Natural killer cell treated with Interleukin-12 subunit alpha and Interleukin-12 subunit beta and Interleukin-15 and Interleukin-18, amount 100 ng/mL, for 72 hours (primary cell): Measurements from ENCODE around the gene PHF13. TPM values are rescaled to one million over a fixed set of nuclear protein-coding genes. Genes with fewer than 3 reads are reported as not detected.

Experiments
- ATAC-seq, 2 donors: fragments of 150-1000 bp; cut with Tn5 transposase in 1 of 2; sonication (Bioruptor Pico), chemical (Tn5 transposase) in 1 of 2; 2 replicates each; pipeline ENCODE4 v1.10.0; 2021
- DNase-seq: peaks from one replicate; pipeline ENCODE4 v3.0.0; 2022; ENCODE audit warnings: low spot score
- H3K27ac Mint-ChIP-seq, 2 donors: 1 replicate in 1 of 2; 2 replicates in 1 of 2; pipeline ENCODE4 v1.8.0; 2022; ENCODE audit warnings: mixed read lengths in 2 of 2, mild to moderate bottlenecking in 1 of 2, moderate library complexity in 1 of 2
- H3K27me3 Mint-ChIP-seq, 2 donors: 1 replicate in 1 of 2; 2 replicates in 1 of 2; pipeline ENCODE4 v1.8.0; 2022; ENCODE audit warnings: mixed read lengths in 2 of 2
- H3K36me3 Mint-ChIP-seq: one replicate; pipeline ENCODE4 v1.8.0; 2022; ENCODE audit warnings: mixed read lengths
- H3K4me1 Mint-ChIP-seq, 2 donors: 1 replicate in 1 of 2; 2 replicates in 1 of 2; pipeline ENCODE4 v1.8.0; 2022; ENCODE audit warnings: low read depth in 2 of 2, mixed read lengths in 2 of 2, mild to moderate bottlenecking in 1 of 2
- H3K4me3 Mint-ChIP-seq: one replicate; pipeline ENCODE4 v1.8.0; 2022; ENCODE audit warnings: mixed read lengths
- H3K9me3 Mint-ChIP-seq: 2 replicates; pipeline ENCODE4 v1.8.0; 2022; ENCODE audit warnings: mixed read lengths
- total RNA-seq, 2 donors: library from RNA; stranded (reverse); gene quantifications; one replicate each; pipeline ENCODE4 v1.2.3, GENCODE V29; 2022

Gene PHF13
- total RNA-seq, 2 donors from 2014 or later = 10.8 to 14.7 TPM

- H3K9me3 Mint-ChIP-seq = no peaks in the 10 kb centered on the region
- peak; percentile 66 to 72 for ATAC-seq
- peak overlapping the region; percentile 94 for H3K4me3 Mint-ChIP-seq
- H3K36me3 Mint-ChIP-seq = no peaks in the 10 kb centered on the region
- H3K27ac Mint-ChIP-seq = peak overlapping the region; percentile 83 to 95
- H3K4me1 Mint-ChIP-seq = peaks cover 21 to 38% of the 10 kb centered on the region in 2 donors
- H3K27me3 Mint-ChIP-seq = no peaks in the 10 kb centered on the region
- no peak for DNase-seq
Observed at GRCh38 chr1:6601923-6602668, 11.4 kb upstream of the PHF13 start.

GRCh38 chr1:6602669-6603237 lies 10.8 kb upstream of the PHF13 start, which contains the start of gene KLHL21:
Gene KLHL21, minus strand, starts transcription at chr1:6602869. Its CDS starts 52 bp downstream, at chr1:6602817.
- Mint-ChIP-seq H3K4me1 (peaks cover 21 to 38% of the 10 kb centered on the region in 2 donors), H3K27ac (peak within 1 kb of the TSS; percentile 94 to 95), H3K4me3 (peak within 1 kb of the TSS; percentile 94), H3K27me3 (no peaks in the 10 kb centered on the region), H3K36me3 (no peaks in the 10 kb centered on the region), H3K9me3 (no peaks in the 10 kb centered on the region)
- peak; percentile 96 for DNase-seq
- peak; percentile 89 to 93 for ATAC-seq

GRCh38 chr1:6603238-6603914 lies 10.2 kb upstream of the PHF13 start:
- H3K36me3 Mint-ChIP-seq = no peaks in the 10 kb centered on the region
- DNase-seq = peak; percentile 74

GRCh38 chr1:6603915-6604558 lies 9.5 kb upstream of the PHF13 start:
- DNase-seq (no peak), ATAC-seq (no peak)

More at GRCh38 chr1:6603238-6603914, 10.2 kb upstream of the PHF13 start:
- peak overlapping the region; percentile 94 to 95 for H3K27ac Mint-ChIP-seq
- peaks cover 21 to 38% of the 10 kb centered on the region in 2 donors for H3K4me1 Mint-ChIP-seq
- no peaks in the 10 kb centered on the region for H3K9me3 Mint-ChIP-seq
- H3K4me3 Mint-ChIP-seq = peak overlapping the region; percentile 79
- peak; percentile 40 to 65 for ATAC-seq
- H3K27me3 Mint-ChIP-seq = no peaks in the 10 kb centered on the region

GRCh38 chr1:6612641-6613360 lies 730 bp upstream of the PHF13 start:
- H3K27ac Mint-ChIP-seq = peak overlapping the region; percentile 75 to 82
- DNase-seq = no peak
- H3K4me1 Mint-ChIP-seq = peaks cover 12 to 16% of the 10 kb centered on the region in 2 donors
- no peaks in the 10 kb centered on the region for H3K9me3 Mint-ChIP-seq
- ATAC-seq = peak in 1 of 2 donors; percentile 55
- H3K36me3 Mint-ChIP-seq = no peaks in the 10 kb centered on the region
- H3K27me3 Mint-ChIP-seq = no peaks in the 10 kb centered on the region
- peak overlapping the region; percentile 98 for H3K4me3 Mint-ChIP-seq

More at GRCh38 chr1:6603915-6604558, 9.5 kb upstream of the PHF13 start:
- Mint-ChIP-seq H3K4me1 (peaks cover 16 to 32% of the 10 kb centered on the region in 2 donors), H3K27me3 (no peaks in the 10 kb centered on the region), H3K9me3 (no peaks in the 10 kb centered on the region), H3K4me3 (peak overlapping the region; percentile 79), H3K27ac (peak overlapping the region; percentile 94 to 95), H3K36me3 (no peaks in the 10 kb centered on the region)

GRCh38 chr1:6614019-6614928 lies 743 bp downstream of the PHF13 start:
- peak overlapping the region; percentile 78 for H3K4me3 Mint-ChIP-seq
- peak in 1 of 2 donors; percentile 21 for ATAC-seq
- no peaks in the 10 kb centered on the region for H3K27me3 Mint-ChIP-seq
- no peaks in the 10 kb centered on the region for H3K9me3 Mint-ChIP-seq
- H3K4me1 Mint-ChIP-seq = peaks cover 12 to 16% of the 10 kb centered on the region in 2 donors
- no peak overlapping the region for H3K27ac Mint-ChIP-seq
- H3K36me3 Mint-ChIP-seq = no peaks in the 10 kb centered on the region
- peak; percentile 79 for DNase-seq

- ATAC-seq (no peak), DNase-seq (no peak)
- H3K4me3 Mint-ChIP-seq = peak overlapping the region; percentile 79
- peak overlapping the region in 1 of 2 donors; percentile 60 for H3K27ac Mint-ChIP-seq
- no peaks in the 10 kb centered on the region for H3K9me3 Mint-ChIP-seq
- H3K36me3 Mint-ChIP-seq = no peaks in the 10 kb centered on the region
- peaks cover 12 to 16% of the 10 kb centered on the region in 2 donors for H3K4me1 Mint-ChIP-seq
- no peaks in the 10 kb centered on the region for H3K27me3 Mint-ChIP-seq
Observed at GRCh38 chr1:6614929-6615785, 1.6 kb downstream of the PHF13 start.

- no peak for ATAC-seq
- no peak overlapping the region for H3K4me3 Mint-ChIP-seq
Observed at GRCh38 chr1:6619045-6619444, 5.5 kb downstream of the PHF13 start.

GRCh38 chr1:6621429-6622391 lies 8.2 kb downstream of the PHF13 start:
- Mint-ChIP-seq H3K27ac (no peak overlapping the region), H3K4me3 (no peak overlapping the region), H3K36me3 (no peaks in the 10 kb centered on the region), H3K27me3 (no peaks in the 10 kb centered on the region), H3K4me1 (peaks cover 15 to 17% of the 10 kb centered on the region in 2 donors), H3K9me3 (no peaks in the 10 kb centered on the region)
- no peak for DNase-seq
- no peak for ATAC-seq

More at GRCh38 chr1:6619045-6619444, 5.5 kb downstream of the PHF13 start:
- Mint-ChIP-seq H3K27ac (no peak overlapping the region), H3K36me3 (no peaks in the 10 kb centered on the region), H3K4me1 (peaks cover 11 to 13% of the 10 kb centered on the region in 2 donors), H3K9me3 (no peaks in the 10 kb centered on the region), H3K27me3 (no peaks in the 10 kb centered on the region)
- DNase-seq = no peak

GRCh38 chr1:6622396-6623152 lies 9.0 kb downstream of the PHF13 start:
- peaks cover 19 to 21% of the 10 kb centered on the region in 2 donors for H3K4me1 Mint-ChIP-seq
- ATAC-seq (no peak), DNase-seq (no peak)
- H3K36me3 Mint-ChIP-seq = no peaks in the 10 kb centered on the region
- no peaks in the 10 kb centered on the region for H3K27me3 Mint-ChIP-seq
- H3K9me3 Mint-ChIP-seq = no peaks in the 10 kb centered on the region
- H3K4me3 Mint-ChIP-seq = no peak overlapping the region
- no peak overlapping the region for H3K27ac Mint-ChIP-seq
